Natural killer cell (primary cell): Measurements from ENCODE around the gene IL20. TPM values are rescaled to one million over a fixed set of nuclear protein-coding genes. Genes with fewer than 3 reads are reported as not detected.

Source experiments
- ATAC-seq, 3 donors: fragments of 150-1000 bp in 2 of 3; fragments of 200-7000 bp in 1 of 3; cut with Tn5 transposase; 1 replicate in 1 of 3; 2 replicates in 2 of 3; pipeline ENCODE4 v1.10.0; 2021; ENCODE audit warnings: mild to moderate bottlenecking in 2 of 3, moderate library complexity in 2 of 3
- DNase-seq, 2 donors: peaks; one replicate each; pipeline versions ENCODE4 v3.0.0 to v3.0.0-alpha.2; 2013 to 2021; ENCODE audit warnings: mixed read lengths in 1 of 2
- H3K27ac ChIP-seq: one replicate; pipeline ENCODE4 v1.5.1; 2013; ENCODE audit warnings: mild to moderate bottlenecking, low read length
- H3K27me3 ChIP-seq: one replicate; pipeline ENCODE4 v1.6.1; 2013; ENCODE audit warnings: low read length; ENCODE audit not compliant: control insufficient read depth, insufficient read depth
- H3K36me3 ChIP-seq: one replicate; pipeline ENCODE4 v1.6.1; 2013; ENCODE audit warnings: low read length; ENCODE audit not compliant: control insufficient read depth, insufficient read depth
- H3K4me1 ChIP-seq: one replicate; pipeline ENCODE4 v1.6.1; 2013; ENCODE audit warnings: low read length; ENCODE audit not compliant: control insufficient read depth, insufficient read depth
- H3K4me3 ChIP-seq: one replicate; pipeline ENCODE4 v1.5.1; 2013; ENCODE audit warnings: low read length
- H3K9me3 ChIP-seq: one replicate; pipeline ENCODE4 v1.6.1; 2013; ENCODE audit warnings: low read length; ENCODE audit not compliant: control insufficient read depth, insufficient read depth
- H3K27ac Mint-ChIP-seq, 2 donors: one replicate each; pipeline ENCODE4 v1.8.0; 2022; ENCODE audit warnings: mild to moderate bottlenecking in 2 of 2, mixed read lengths in 2 of 2, moderate library complexity in 1 of 2
- H3K27me3 Mint-ChIP-seq, 2 donors: one replicate each; pipeline ENCODE4 v1.8.0; 2022; ENCODE audit warnings: low read depth in 2 of 2, mixed read lengths in 2 of 2
- H3K36me3 Mint-ChIP-seq: one replicate; pipeline ENCODE4 v1.8.0; 2022; ENCODE audit warnings: mixed read lengths
- H3K4me1 Mint-ChIP-seq, 2 donors: one replicate each; pipeline ENCODE4 v1.8.0; 2022; ENCODE audit warnings: mixed read lengths in 2 of 2
- H3K4me3 Mint-ChIP-seq: one replicate; pipeline ENCODE4 v1.8.0; 2022; ENCODE audit warnings: mild to moderate bottlenecking, moderate library complexity, mixed read lengths
- H3K9me3 Mint-ChIP-seq, 2 donors: one replicate each; pipeline ENCODE4 v1.8.0; 2022; ENCODE audit warnings: mixed read lengths in 2 of 2
- CTCF ChIP-seq: fragments of 200-600 bp; IDR thresholded peaks from one replicate; pipeline ENCODE4 v1.8.0; 2022; ENCODE audit warnings: antibody characterized with exemption
- WGBS: methylation state at CpG from one replicate; pipeline ENCODE4 v1.1.7; 2013; ENCODE audit warnings: missing lambda C conversion rate; ENCODE audit not compliant: insufficient coverage; 5-methylcytosine and 5-hydroxymethylcytosine counted together
- intact Hi-C: fragments of 100-400 bp; cut with micrococcal nuclease; formaldehyde crosslinking; loops from one replicate; pipeline ENCODE4 v1.14.2; 2022
- total RNA-seq, 4 donors: library from RNA; stranded (reverse); fragments of 120-200 nt in 1 of 4; gene quantifications; one replicate each; pipeline versions ENCODE4 v1.2.3 to v1.2.4, GENCODE V29; 2013 to 2022

The IL20 gene
- total RNA-seq, 3 donors from 2014 or later (not counting 1 experiment from before 2014, with no cell fraction given): not detected

GRCh38 chr1:206886831-206887230, 21.4 kb downstream of the IL20 start:
- Mint-ChIP-seq H3K36me3 (no peaks in the 10 kb centered on the region), H3K4me1 (peaks cover 22% of the 10 kb centered on the region in 2 donors), H3K27ac (no peak overlapping the region), H3K4me3 (no peak overlapping the region), H3K27me3 (peaks cover 3 to 19% of the 10 kb centered on the region in 2 donors), H3K9me3 (no peaks in the 10 kb centered on the region)
- Histone ChIP-seq H3K36me3 (no peaks in the 10 kb centered on the region), H3K4me3 (no peak overlapping the region), H3K9me3 (no peaks in the 10 kb centered on the region), H3K4me1 (peaks cover 5% of the 10 kb centered on the region), H3K27ac (no peak overlapping the region), H3K27me3 (no peaks in the 10 kb centered on the region)
- no peak for TF ChIP-seq CTCF
- DNase-seq (no peak), ATAC-seq (no peak)
- 100% methylated on average over 1 of the region's 1 CpG for WGBS
- intact Hi-C loops: no loop called here

GRCh38 chr1:206887701-206888100, 22.3 kb downstream of the IL20 start:
- H3K36me3 Mint-ChIP-seq: no peaks in the 10 kb centered on the region
- Histone ChIP-seq H3K27ac (no peak overlapping the region), H3K4me3 (no peak overlapping the region), H3K4me1 (peaks cover 5% of the 10 kb centered on the region), H3K27me3 (no peaks in the 10 kb centered on the region), H3K9me3 (no peaks in the 10 kb centered on the region), H3K36me3 (no peaks in the 10 kb centered on the region)
- ATAC-seq (no peak), DNase-seq (no peak)
- no peak overlapping the region for H3K27ac Mint-ChIP-seq
- peaks cover 3 to 19% of the 10 kb centered on the region in 2 donors for H3K27me3 Mint-ChIP-seq
- intact Hi-C loops: no loop called here
- WGBS: 95% methylated on average over 4 of the region's 4 CpGs
- no peak overlapping the region for H3K4me3 Mint-ChIP-seq
- no peaks in the 10 kb centered on the region for H3K9me3 Mint-ChIP-seq
- TF ChIP-seq CTCF: no peak
- H3K4me1 Mint-ChIP-seq: peaks cover 22% of the 10 kb centered on the region in 2 donors

- peak in 1 of 2 donors; percentile 45 for DNase-seq
- no peaks in the 10 kb centered on the region for H3K36me3 ChIP-seq
- H3K4me3 ChIP-seq: no peak overlapping the region
- TF ChIP-seq CTCF: no peak
- Mint-ChIP-seq H3K36me3 (no peaks in the 10 kb centered on the region), H3K27ac (no peak overlapping the region), H3K4me3 (no peak overlapping the region), H3K9me3 (no peaks in the 10 kb centered on the region), H3K27me3 (peaks cover 6 to 8% of the 10 kb centered on the region in 2 donors), H3K4me1 (peaks cover 12 to 13% of the 10 kb centered on the region in 2 donors)
- no peak overlapping the region for H3K27ac ChIP-seq
- peak; percentile 24 to 52 (median 40) for ATAC-seq
- intact Hi-C loops: no loop called here
- no peaks in the 10 kb centered on the region for H3K9me3 ChIP-seq
- WGBS: 59% methylated on average over 13 of the region's 15 CpGs
- peaks cover 5% of the 10 kb centered on the region for H3K4me1 ChIP-seq
- no peaks in the 10 kb centered on the region for H3K27me3 ChIP-seq
These were observed 25.0 kb downstream of the IL20 start for GRCh38 chr1:206890125-206891060.
